ENCODE data around the gene TBC1D3K. TPM values are rescaled to one million over a fixed set of nuclear protein-coding genes. Genes with fewer than 3 reads are reported as not detected.

The TBC1D3K gene
- not detected in 2 replicates for total RNA-seq

DNA sequence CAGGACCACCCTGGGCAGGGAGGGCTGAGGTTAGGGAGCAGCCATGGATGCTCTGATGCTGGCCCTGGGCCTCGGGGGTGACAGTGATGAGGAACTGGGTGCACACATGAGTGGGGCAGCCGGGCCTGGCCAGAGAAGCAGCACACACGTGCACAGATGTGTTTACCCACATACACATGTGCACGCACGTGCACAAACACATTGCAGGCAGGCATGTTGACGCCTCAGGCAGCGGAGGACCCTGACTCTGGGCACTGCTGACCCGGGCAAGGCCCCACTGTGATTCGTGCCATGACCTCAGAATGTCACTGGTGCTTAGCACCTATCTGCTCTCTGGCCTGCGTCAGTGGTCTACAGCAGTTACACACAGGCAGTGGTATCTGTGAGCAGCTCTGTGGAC is at the start of gene TBC1D3K:
Gene TBC1D3K (plus strand): TSS at position 301 of the 400 bp plus-strand sequence. CDS start 1,585 bp downstream, outside the sequence.

Other genes starting within 250 kb of the TBC1D3K start
- 2.9 TPM in 1 of 2 replicates, not detected in the other for gene HNF1B, start 179.4 kb upstream of the TBC1D3K start, total RNA-seq
- 3.6 and 3.8 TPM in 2 replicates for gene TBC1D3L, start 64.6 kb downstream of the TBC1D3K start, total RNA-seq
- gene TBC1D3D, start 79.6 kb downstream of the TBC1D3K start, total RNA-seq: not detected in 2 replicates
- not detected in 2 replicates for gene TBC1D3C, start 144.2 kb downstream of the TBC1D3K start, total RNA-seq
- not detected in 2 replicates for gene TBC1D3E, start 203.5 kb downstream of the TBC1D3K start, total RNA-seq

Data from tracheal epithelial cell (primary cell).